ENCODE data around the gene NOP16. TPM values are rescaled to one million over a fixed set of nuclear protein-coding genes. Genes with fewer than 3 reads are reported as not detected.

The NOP16 gene
- total RNA-seq, 2 experiments from 2014 or later, result 54.3 to 65.4 TPM

Small RNA genes within 50 kb of the gene (microRNA-seq; reads per million reads assigned to microRNA genes)
- 15.2 reads per million, percentile 38 among the genes with 10 or more reads in this experiment for gene MIR1271 (ENCODE audit: borderline replicate concordance)

Other genes starting within 250 kb of the NOP16 start
- gene SIMC1, start 150.2 kb downstream of the NOP16 start, total RNA-seq, result 10 to 100 TPM; 24.0 to 27.6 TPM
- gene KIAA1191, start 26.8 kb downstream of the NOP16 start, total RNA-seq, result 10 to 100 TPM; 42.2 to 52.6 TPM
- 10 to 100 TPM; 12.3 to 15.6 TPM for gene ARL10, start 23.1 kb downstream of the NOP16 start, total RNA-seq
- gene HIGD2A, start 153 bp upstream of the NOP16 start, total RNA-seq, result 100 to 1,000 TPM; 104 to 140 TPM
- 10 to 100 TPM; 39.3 to 47.8 TPM for gene CLTB, start 27.9 kb upstream of the NOP16 start, total RNA-seq
- 10 to 100 TPM; 37.6 to 44.8 TPM for gene FAF2, start 59.8 kb upstream of the NOP16 start, total RNA-seq
- 10 to 100 TPM; 61.6 to 62.9 TPM for gene RNF44, start 148.8 kb upstream of the NOP16 start, total RNA-seq
- under 1 TPM; 0.37 to 0.61 TPM for gene CDHR2, start 160.7 kb upstream of the NOP16 start, total RNA-seq
- gene GPRIN1, start 221.6 kb upstream of the NOP16 start, total RNA-seq, result 1 to 10 TPM; 3.8 to 4.1 TPM
- gene SNCB, start 241.9 kb upstream of the NOP16 start, total RNA-seq, result under 1 TPM; 0.46 to 0.55 TPM
- not detected for gene EIF4E1B, start 242.1 kb upstream of the NOP16 start, total RNA-seq